GM18868 (cell line): ENCODE results near the gene FGGY.
"Not testable (repeated sequence)": the region's sequence is repeated elsewhere in the genome, so short reads cannot be mapped to it uniquely, and the experiment has no call there.

Experiments
- ATAC-seq: cut with Tn5 transposase; IDR thresholded peaks from one replicate; pipeline ENCODE4 v1.9.1; 2021; ENCODE audit warnings: mild to moderate bottlenecking, moderate library complexity; ENCODE audit not compliant: unreplicated experiment

The FGGY gene

GRCh38 chr1:59346429-59346828 lies 49.5 kb downstream of the FGGY start:
- no peak for ATAC-seq

- no peak for ATAC-seq
These were observed 52.2 kb downstream of the FGGY start for GRCh38 chr1:59349101-59349500.

GRCh38 chr1:59350521-59350920 lies 53.6 kb downstream of the FGGY start:
- ATAC-seq = no peak

- no peak for ATAC-seq
These were observed 55.2 kb downstream of the FGGY start for GRCh38 chr1:59352065-59352464.

- no peak for ATAC-seq
These were observed 56.6 kb downstream of the FGGY start for GRCh38 chr1:59353453-59353852.

GRCh38 chr1:59354239-59354638 lies 57.3 kb downstream of the FGGY start:
- not testable (repeated sequence) for ATAC-seq

GRCh38 chr1:59354709-59355337 lies 57.9 kb downstream of the FGGY start:
- ATAC-seq = peak; percentile 87

- peak; percentile 75 for ATAC-seq
These were observed 58.5 kb downstream of the FGGY start for GRCh38 chr1:59355361-59355760.

GRCh38 chr1:59356627-59357026 lies 59.7 kb downstream of the FGGY start:
- no peak for ATAC-seq

GRCh38 chr1:59357645-59358320 lies 60.9 kb downstream of the FGGY start:
- no peak for ATAC-seq

GRCh38 chr1:59359325-59359724 lies 62.4 kb downstream of the FGGY start:
- no peak for ATAC-seq

- no peak for ATAC-seq
These were observed 63.3 kb downstream of the FGGY start for GRCh38 chr1:59360170-59360569.

- ATAC-seq = no peak
These were observed 63.8 kb downstream of the FGGY start for GRCh38 chr1:59360729-59361128.

- no peak for ATAC-seq
These were observed 64.9 kb downstream of the FGGY start for GRCh38 chr1:59361766-59362165.

GRCh38 chr1:59364037-59364436 lies 67.1 kb downstream of the FGGY start:
- no peak for ATAC-seq

- no peak for ATAC-seq
These were observed 69.5 kb downstream of the FGGY start for GRCh38 chr1:59366346-59366745.

- ATAC-seq = no peak
These were observed 70.6 kb downstream of the FGGY start for GRCh38 chr1:59367301-59368007.

GRCh38 chr1:59368008-59368670 lies 71.2 kb downstream of the FGGY start:
- ATAC-seq = no peak

GRCh38 chr1:59375321-59376220 lies 78.7 kb downstream of the FGGY start:
- no peak for ATAC-seq

GRCh38 chr1:59377350-59377904 lies 80.5 kb downstream of the FGGY start:
- no peak for ATAC-seq
